Heart right ventricle (tissue), 16 donors: ENCODE measurements around the gene MAP3K5. TPM values are rescaled to one million over a fixed set of nuclear protein-coding genes. Genes with fewer than 3 reads are reported as not detected.

Experiments used
- ATAC-seq, 8 donors: fragments of 200-7000 bp; cut with Tn5 transposase; one replicate each; pipeline ENCODE4 v1.9.1; 2020; ENCODE audit warnings: mild to moderate bottlenecking in 8 of 8, moderate library complexity in 8 of 8, moderate number of reproducible peaks in 1 of 8
- DNase-seq, 2 donors: peaks; one replicate each; pipeline ENCODE4 v3.0.0-alpha.2; 2020
- H3K27ac ChIP-seq, 10 donors: fragments of 200-600 bp; sonication (generic) in 2 of 10; one replicate each; pipeline versions ENCODE4 v1.5.0 to v1.8.0; 2020 to 2022; ENCODE audit warnings: mild to moderate bottlenecking in 3 of 10
- H3K27me3 ChIP-seq, 7 donors: fragments of 200-600 bp; one replicate each; pipeline ENCODE4 v1.8.0; 2021 to 2022; ENCODE audit warnings: mild to moderate bottlenecking in 2 of 7
- H3K36me3 ChIP-seq, 9 donors: fragments of 200-600 bp; sonication (generic) in 1 of 9; one replicate each; pipeline versions ENCODE4 v1.5.0 to v1.8.0; 2020 to 2022; ENCODE audit warnings: mild to moderate bottlenecking in 2 of 9
- H3K4me1 ChIP-seq, 9 donors: fragments of 200-600 bp; sonication (generic) in 1 of 9; one replicate each; pipeline versions ENCODE4 v1.5.0 to v1.8.0; 2020 to 2022; ENCODE audit warnings: mild to moderate bottlenecking in 4 of 9
- H3K4me3 ChIP-seq, 10 donors: fragments of 200-600 bp; sonication (generic) in 2 of 10; one replicate each; pipeline versions ENCODE4 v1.5.0 to v1.8.0; 2020 to 2022; ENCODE audit warnings: mild to moderate bottlenecking in 7 of 10, moderate library complexity in 2 of 10
- H3K9me3 ChIP-seq, 11 donors: fragments of 200-600 bp in 10 of 11; sonication (generic) in 2 of 11; one replicate each; pipeline versions ENCODE4 v1.5.0 to v1.8.0; 2013 to 2022; ENCODE audit warnings: mild to moderate bottlenecking in 2 of 11, control low read depth in 1 of 11, moderate library complexity in 1 of 11
- CTCF ChIP-seq, 9 donors: fragments of 200-600 bp; sonication (generic) in 2 of 9; IDR thresholded peaks; one replicate each; pipeline versions ENCODE4 v1.5.0 to v1.8.0; 2021 to 2022; ENCODE audit warnings: antibody characterized with exemption in 9 of 9, mild to moderate bottlenecking in 5 of 9, moderate library complexity in 1 of 9
- WGBS, 2 donors: extraction: QIAGEN DNeasy Blood & Tissue Kit; methylation state at CpG; one replicate each; pipeline ENCODE4 v1.1.7; 2013; ENCODE audit warnings: inconsistent platforms in 1 of 2; 5-methylcytosine and 5-hydroxymethylcytosine counted together
- intact Hi-C, 10 donors: fragments of 100-400 bp; cut with DNase I; formaldehyde crosslinking; loops; one replicate each; pipeline versions ENCODE4 v1.11.1 to v1.14.2; 2022
- polyA plus RNA-seq, 2 donors: library from polyadenylated mRNA; stranded (reverse); fragments of 200-250 nt; gene quantifications; one replicate each; pipeline ENCODE4 v1.2.3, GENCODE V29; 2013
- total RNA-seq, 10 donors: library from RNA; stranded (reverse); fragmentation: NEBNext Ultra II Directional in 3 of 10; extraction: Animal tissue kit (Norgen Biotek cat#: 25700) in 3 of 10; gene quantifications; one replicate each; pipeline versions ENCODE4 v1.2.1 to v1.2.4, GENCODE V29; 2021 to 2023
- donor health status: Arrhythmogenic right ventricular cardiomyopathy.
- donor health status: ischemic (EF 13 %, LVEDD 7.1; RV severe dilation, severe dysfunction).
- donor health status: healthy with polysubstance abuse.
- donor health status: DM: no; HTN: yes; CAD: no.
- donor health status: DM: no; HTN: no; CAD: no.
- donor health status: ischemic (EF 25% LVEDD 6.9; RV normal size, moderate dysfunction).
- donor health status: ischemic (EF 25% LVEDD 5.7; RV mildly dilated, moderate dysfunction).
- donor health status: healthy.
- donor health status: DM: yes; HTN: yes; CAD: no.
- donor health status: Ischemic cardiomyopathy.
- donor health status: ischemic (EF 35%, LVEDD 5.7; RV mildly dilated, moderate dysfunction).
- donor health status: nonischemic (EF 11% LVEDD 7.7; RV severe dilation, severe dysfunction).
- donor health status: DM: yes; HTN: yes; CAD: no.
- donor health status: PGD.
- donor health status: ischemic (EF 29% LVEDD 5.4; RV normal size, mild dysfunction).
- donor health status: nonischemic (EF 23%, LVEDD 6.1; RV moderate dilation, normal function).

MAP3K5 gene
- total and polyA plus RNA-seq, 12 donors: 5.1 to 35.7 (median 27.8) TPM

DNA sequence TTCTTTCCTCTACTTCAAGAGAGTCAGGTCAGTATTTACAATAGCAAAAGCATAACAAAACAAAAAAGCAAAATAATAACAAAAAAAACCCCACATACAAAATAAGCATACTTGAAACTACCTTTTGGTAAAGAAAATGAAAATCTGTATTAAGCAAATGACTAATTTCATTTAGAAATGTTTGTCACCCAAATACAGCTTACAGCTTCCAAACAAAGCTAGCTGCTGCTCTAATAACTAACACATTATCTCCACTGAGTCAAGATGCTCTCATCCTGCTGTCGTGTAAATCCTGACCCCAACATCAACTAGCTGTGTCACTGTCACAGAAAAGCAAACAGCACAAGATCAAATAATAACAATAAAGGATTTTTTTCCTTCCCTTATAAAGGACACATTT lies 263.8 kb downstream of the MAP3K5 start:
- 76 to 81% methylated on average over 1 of the region's 1 CpG for WGBS, 2 donors
- Histone ChIP-seq H3K27me3 (peaks cover 0 to 4% (median 0%) of the 10 kb centered on the region in 7 donors), H3K4me3 (no peak overlapping the region), H3K4me1 (peaks cover 0 to 14% (median 0%) of the 10 kb centered on the region in 9 donors), H3K27ac (no peak overlapping the region), H3K9me3 (no peaks in the 10 kb centered on the region), H3K36me3 (no peaks in the 10 kb centered on the region)
- ATAC-seq (no peak), DNase-seq (no peak)
- intact Hi-C loops: no loop called here
- TF ChIP-seq CTCF (IDR thresholded peaks at IDR 0.05): no peak

GRCh38 chr6:136527831-136528230 lies 264.4 kb downstream of the MAP3K5 start:
- intact Hi-C loops: no loop called here
- H3K9me3 ChIP-seq: no peaks in the 10 kb centered on the region
- H3K4me1 ChIP-seq: peaks cover 0 to 14% (median 0%) of the 10 kb centered on the region in 9 donors
- no peaks in the 10 kb centered on the region for H3K36me3 ChIP-seq
- H3K27me3 ChIP-seq: peaks cover 0 to 4% (median 0%) of the 10 kb centered on the region in 7 donors
- no peak for TF ChIP-seq CTCF (IDR thresholded peaks at IDR 0.05)
- no peak overlapping the region for H3K4me3 ChIP-seq
- 70 to 83% methylated on average over 6 of the region's 6 CpGs for WGBS, 2 donors
- ATAC-seq: no peak
- DNase-seq: no peak
- H3K27ac ChIP-seq: no peak overlapping the region

- ATAC-seq: peak in 1 of 8 donors; percentile 12
Measured at GRCh38 chr6:136526937-136527336, 265.3 kb downstream of the MAP3K5 start.

GRCh38 chr6:136526196-136526930 lies 265.9 kb downstream of the MAP3K5 start:
- TF ChIP-seq CTCF (IDR thresholded peaks at IDR 0.05): peak in 4 of 9 donors; percentile 31 to 45 (median 40)
- WGBS, 2 donors: 28% methylated on average over 16 of the region's 16 CpGs
- no peaks in the 10 kb centered on the region for H3K36me3 ChIP-seq
- H3K4me3 ChIP-seq: no peak overlapping the region
- H3K27me3 ChIP-seq: peaks cover 0 to 4% (median 0%) of the 10 kb centered on the region in 7 donors
- H3K9me3 ChIP-seq: no peaks in the 10 kb centered on the region
- no peak overlapping the region for H3K27ac ChIP-seq
- ATAC-seq (peak; percentile 51 to 89 (median 78)), DNase-seq (peak; percentile 17 to 43)
- intact Hi-C loops: no loop called here
- H3K4me1 ChIP-seq: peaks cover 0 to 14% (median 0%) of the 10 kb centered on the region in 9 donors

More at GRCh38 chr6:136526937-136527336, 265.3 kb downstream of the MAP3K5 start:
- Histone ChIP-seq H3K4me1 (peaks cover 0 to 14% (median 0%) of the 10 kb centered on the region in 9 donors), H3K36me3 (no peaks in the 10 kb centered on the region), H3K27ac (no peak overlapping the region), H3K9me3 (no peaks in the 10 kb centered on the region), H3K27me3 (peaks cover 0 to 4% (median 0%) of the 10 kb centered on the region in 7 donors), H3K4me3 (no peak overlapping the region)
- intact Hi-C loops: no loop called here
- DNase-seq: no peak
- 47 to 56% methylated on average over 4 of the region's 4 CpGs for WGBS, 2 donors
- TF ChIP-seq CTCF (IDR thresholded peaks at IDR 0.05): no peak
